Stomach (tissue), 9 donors: ENCODE data around the gene SEMA5A. TPM values are rescaled to one million over a fixed set of nuclear protein-coding genes. Genes with fewer than 3 reads are reported as not detected.

Experiments
- DNase-seq, 2 donors: peaks; one replicate each; pipeline versions ENCODE4 v3.0.0 to v3.0.0-alpha.2; 2013 to 2019
- H3K27ac ChIP-seq, 5 donors: fragments of 200-600 bp in 4 of 5; sonication (generic) in 4 of 5; one replicate each; pipeline ENCODE4 v1.5.1; 2013 to 2019; ENCODE audit warnings: mild to moderate bottlenecking in 1 of 5, moderate library complexity in 1 of 5
- H3K27me3 ChIP-seq, 3 donors: fragments of 200-600 bp; sonication (generic); one replicate each; pipeline ENCODE4 v1.5.1; 2017 to 2019; ENCODE audit warnings: mixed run types in 1 of 3
- H3K36me3 ChIP-seq, 4 donors: fragments of 200-600 bp; sonication (generic); 1 replicate in 3 of 4; 2 replicates in 1 of 4; pipeline ENCODE4 v1.5.1; 2016 to 2019
- H3K4me1 ChIP-seq, 4 donors: fragments of 200-600 bp; sonication (generic); one replicate each; pipeline ENCODE4 v1.5.1; 2016 to 2019
- H3K4me3 ChIP-seq, 4 donors: fragments of 200-600 bp; sonication (generic) in 3 of 4; one replicate each; pipeline ENCODE4 v1.5.1; 2016 to 2019; ENCODE audit warnings: mild to moderate bottlenecking in 1 of 4
- H3K9me3 ChIP-seq, 4 donors: fragments of 200-600 bp; sonication (generic); one replicate each; pipeline ENCODE4 v1.5.1; 2016 to 2019
- CTCF ChIP-seq, 7 experiments: fragments of 450-650 bp in 4 of 7; fragments of 200-600 bp in 3 of 7; sonication (generic) in 3 of 7; IDR thresholded peaks; one replicate each; pipeline ENCODE4 v1.5.1; 2016 to 2019; ENCODE audit warnings: antibody characterized with exemption in 7 of 7, control low read depth in 2 of 7, mild to moderate bottlenecking in 1 of 7
- EP300 ChIP-seq: sonication (generic); formaldehyde crosslinking; IDR thresholded peaks from one replicate; pipeline ENCODE4 v1.6.1; 2017; ENCODE audit warnings: antibody characterized with exemption
- POLR2A ChIP-seq, 4 donors: fragments of 450-650 bp; IDR thresholded peaks; one replicate each; pipeline ENCODE4 v1.6.1; 2016; ENCODE audit warnings: antibody characterized with exemption in 4 of 4, control low read depth in 2 of 4, mild to moderate bottlenecking in 1 of 4, moderate library complexity in 1 of 4
- POLR2AphosphoS5 ChIP-seq, 3 donors: sonication (generic); formaldehyde crosslinking; IDR thresholded peaks; one replicate each; pipeline ENCODE4 v1.6.1; 2016; ENCODE audit warnings: antibody characterized with exemption in 3 of 3
- WGBS, 5 donors: extraction: QIAGEN DNeasy Blood & Tissue Kit in 3 of 5; methylation state at CpG; one replicate each; pipeline versions ENCODE4 v1.1.5 to v1.1.7; 2013 to 2018; 5-methylcytosine and 5-hydroxymethylcytosine counted together
- intact Hi-C: fragments of 100-400 bp; cut with DNase I; formaldehyde crosslinking; loops from one replicate; pipeline ENCODE4 v1.15.1; 2023; ENCODE audit warnings: low total_unique reads
- polyA plus RNA-seq, 3 donors: library from polyadenylated mRNA; stranded (reverse); fragments of 200-250 nt; gene quantifications; one replicate each; pipeline ENCODE4 v1.2.3, GENCODE V29; 2013
- total RNA-seq, 5 donors: library from RNA; depleted of rRNA; stranded (reverse); fragments of >200 nt; gene quantifications; one replicate each; pipeline versions ENCODE4 v1.1.0 to v1.2.3, GENCODE V29; 2014 to 2016
- donor health status: healthy with polysubstance abuse.
- donor health status: Bipolar disorder and iron deficiency.
- donor health status: healthy.

Gene SEMA5A
- total and polyA plus RNA-seq, 8 donors, result 0.62 to 26.4 (median 3.2) TPM

GRCh38 chr5:9482381-9482780, 63.5 kb downstream of the SEMA5A start:
- H3K36me3 ChIP-seq, result no peaks in the 10 kb centered on the region
- no peaks in the 10 kb centered on the region for H3K27me3 ChIP-seq
- intact Hi-C loops, result no loop called here
- H3K4me1 ChIP-seq, result no peaks in the 10 kb centered on the region
- no peak for DNase-seq
- no peak overlapping the region for H3K4me3 ChIP-seq
- 67 to 86% (median 82%) methylated on average over 2 of the region's 2 CpGs for WGBS, 5 donors
- peaks cover 4 to 24% (median 20%) of the 10 kb centered on the region in 4 donors for H3K9me3 ChIP-seq
- TF ChIP-seq CTCF (IDR thresholded peaks at IDR 0.05), result no peak
- TF ChIP-seq POLR2A (IDR thresholded peaks at IDR 0.05), result no peak
- TF ChIP-seq EP300, result no peak
- TF ChIP-seq POLR2AphosphoS5 (IDR thresholded peaks at IDR 0.05), result no peak
- H3K27ac ChIP-seq, result no peak overlapping the region

GRCh38 chr5:9480499-9480898, 65.4 kb downstream of the SEMA5A start:
- Histone ChIP-seq H3K4me3 (no peak overlapping the region), H3K27ac (no peak overlapping the region), H3K36me3 (no peaks in the 10 kb centered on the region), H3K27me3 (no peaks in the 10 kb centered on the region), H3K4me1 (no peaks in the 10 kb centered on the region), H3K9me3 (peaks cover 4 to 37% (median 29%) of the 10 kb centered on the region in 4 donors)
- intact Hi-C loops, result no loop called here
- no peak for DNase-seq
- TF ChIP-seq POLR2A (IDR thresholded peaks at IDR 0.05) (no peak), CTCF (IDR thresholded peaks at IDR 0.05) (no peak), POLR2AphosphoS5 (IDR thresholded peaks at IDR 0.05) (no peak), EP300 (no peak)
- 52 to 63% (median 55%) methylated on average over 3 of the region's 3 CpGs for WGBS, 5 donors

DNA sequence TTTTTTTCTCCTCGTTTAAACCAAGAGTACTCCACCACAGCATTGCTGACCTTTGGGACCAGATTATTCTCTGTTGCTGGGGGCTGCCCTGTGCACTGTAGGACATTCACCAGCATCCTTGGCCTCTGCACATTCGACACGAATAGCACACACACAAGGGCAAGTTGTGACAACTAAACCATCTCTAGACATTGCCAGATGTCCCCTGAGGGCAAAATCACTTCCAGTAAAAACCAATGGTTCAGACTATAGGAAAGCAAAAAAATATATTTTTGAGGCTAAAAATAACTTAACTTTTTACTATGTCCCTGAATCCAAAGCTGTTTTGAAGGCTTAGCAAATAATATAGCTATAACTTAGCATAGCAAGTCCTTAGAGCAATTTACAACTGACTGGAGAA, 65.9 kb downstream of the SEMA5A start:
- no peak overlapping the region for H3K4me3 ChIP-seq
- H3K9me3 ChIP-seq, result peaks cover 4 to 37% (median 29%) of the 10 kb centered on the region in 4 donors
- H3K27me3 ChIP-seq, result no peaks in the 10 kb centered on the region
- 73 to 86% (median 78%) methylated on average over 3 of the region's 3 CpGs for WGBS, 5 donors
- no peaks in the 10 kb centered on the region for H3K4me1 ChIP-seq
- no peak for TF ChIP-seq EP300
- TF ChIP-seq POLR2AphosphoS5 (IDR thresholded peaks at IDR 0.05), result no peak
- no peak for TF ChIP-seq CTCF (IDR thresholded peaks at IDR 0.05)
- no peak for TF ChIP-seq POLR2A (IDR thresholded peaks at IDR 0.05)
- DNase-seq, result no peak
- intact Hi-C loops, result no loop called here
- H3K36me3 ChIP-seq, result no peaks in the 10 kb centered on the region
- no peak overlapping the region for H3K27ac ChIP-seq

GRCh38 chr5:9479361-9479760, 66.5 kb downstream of the SEMA5A start:
- H3K27ac ChIP-seq, result no peak overlapping the region
- TF ChIP-seq CTCF (IDR thresholded peaks at IDR 0.05), result no peak
- no peak for TF ChIP-seq EP300
- TF ChIP-seq POLR2AphosphoS5 (IDR thresholded peaks at IDR 0.05), result no peak
- TF ChIP-seq POLR2A (IDR thresholded peaks at IDR 0.05), result no peak

More at GRCh38 chr5:9479361-9479760, 66.5 kb downstream of the SEMA5A start:
- H3K9me3 ChIP-seq, result peaks cover 4 to 37% (median 29%) of the 10 kb centered on the region in 4 donors
- H3K4me3 ChIP-seq, result no peak overlapping the region
- no peak for DNase-seq
- WGBS, 5 donors, result 86 to 90% (median 87%) methylated on average over 7 of the region's 7 CpGs
- no peaks in the 10 kb centered on the region for H3K27me3 ChIP-seq
- no peaks in the 10 kb centered on the region for H3K36me3 ChIP-seq
- intact Hi-C loops, result no loop called here
- no peaks in the 10 kb centered on the region for H3K4me1 ChIP-seq
